HG02798 (cell line): ENCODE results near the gene CFAP410.

Experiments used
- ATAC-seq: cut with Tn5 transposase; IDR thresholded peaks from one replicate; pipeline ENCODE4 v1.9.1; 2021; ENCODE audit warnings: mild to moderate bottlenecking; ENCODE audit not compliant: unreplicated experiment, poor library complexity

Gene CFAP410

DNA sequence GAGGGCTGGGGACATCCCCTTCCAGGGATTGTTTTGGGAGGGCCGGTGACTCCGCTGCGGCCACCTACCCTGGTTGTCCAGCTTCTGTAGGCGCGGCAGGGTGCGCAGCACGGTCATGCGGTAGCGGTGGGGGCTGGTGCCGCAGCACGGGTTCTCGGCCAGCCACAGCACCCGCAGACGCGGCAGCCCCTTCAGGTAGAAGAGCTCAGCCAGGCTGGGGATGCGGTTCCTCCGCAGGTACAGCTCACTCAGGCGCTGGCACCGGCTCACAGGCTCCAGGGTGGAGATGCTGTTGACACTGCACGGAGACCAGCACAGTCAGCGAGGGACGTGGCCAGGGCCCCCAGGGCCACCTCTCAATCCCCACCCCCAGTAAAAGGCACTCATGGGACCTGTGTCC, 6.2 kb downstream of the CFAP410 start:
- ATAC-seq, result no peak

DNA sequence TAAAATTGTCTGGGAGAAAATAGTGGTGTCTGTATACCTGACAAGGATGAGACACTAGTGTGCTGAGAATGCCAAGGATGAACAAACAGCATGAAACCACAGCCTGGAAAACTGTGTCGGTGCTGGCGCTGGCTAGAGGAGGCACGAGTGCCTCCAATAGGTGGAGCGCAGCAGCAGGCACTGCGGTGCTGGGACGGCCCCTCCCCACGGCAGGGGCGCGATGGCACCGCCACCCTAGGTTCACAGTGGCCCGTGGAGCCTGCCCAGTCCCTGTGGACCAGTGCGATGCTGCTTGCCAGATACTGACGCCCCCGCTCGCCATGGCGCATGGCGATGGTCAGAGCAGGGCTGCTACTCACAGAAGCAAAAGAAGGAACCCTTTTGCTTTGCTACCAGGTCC, 6.8 kb downstream of the CFAP410 start:
- ATAC-seq, result no peak

DNA sequence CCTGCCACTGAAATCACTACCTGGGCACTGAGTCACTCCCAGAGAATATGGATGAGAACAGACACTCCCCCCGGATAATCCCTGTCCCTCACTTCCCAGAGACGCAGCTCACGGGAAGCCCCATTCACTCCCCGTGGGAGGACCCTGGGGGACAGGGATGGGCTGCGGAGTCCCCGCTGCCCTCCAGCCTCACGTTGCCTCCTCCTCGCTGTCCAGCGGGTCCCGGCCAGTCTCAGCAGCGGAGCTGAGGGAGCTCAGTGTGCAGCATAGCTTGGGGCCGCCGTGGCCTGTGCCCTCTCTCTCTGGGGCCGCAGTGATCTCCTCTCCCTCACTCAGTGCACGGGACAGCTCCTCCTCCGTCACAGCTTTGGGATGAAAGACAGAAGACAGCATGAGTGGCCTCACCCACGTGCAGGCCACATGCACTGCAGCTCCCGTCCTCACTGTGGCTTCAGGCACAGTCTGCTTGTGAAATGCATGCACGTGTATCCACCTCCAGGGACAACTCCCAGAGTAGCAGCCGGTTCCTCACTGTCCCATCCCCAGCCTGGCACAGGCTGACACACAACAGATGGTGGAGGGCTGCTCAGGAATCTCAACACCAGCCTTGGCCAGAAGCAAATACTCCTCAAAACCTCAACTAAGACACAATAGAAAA, 7.4 kb downstream of the CFAP410 start:
- ATAC-seq, result no peak

DNA sequence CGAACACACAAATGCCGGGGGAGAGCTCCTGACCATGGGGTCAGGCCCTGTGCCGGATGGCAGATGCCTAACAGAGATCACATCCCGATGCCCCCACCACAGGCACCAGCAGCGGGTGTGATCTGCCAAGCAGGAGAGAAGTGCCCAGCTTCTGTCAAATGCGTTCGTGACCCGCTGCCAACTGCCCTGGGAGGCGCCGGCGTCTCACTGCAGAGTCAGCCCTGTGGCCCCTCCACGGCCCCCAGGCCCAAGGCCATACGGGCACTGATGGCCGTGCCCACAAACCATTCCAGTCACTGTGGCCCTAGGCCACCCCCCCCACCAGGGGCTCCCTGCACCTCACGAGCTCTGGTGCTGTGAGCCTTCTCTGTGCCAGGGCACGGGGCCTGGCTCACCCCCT, 8.0 kb downstream of the CFAP410 start:
- no peak for ATAC-seq

DNA sequence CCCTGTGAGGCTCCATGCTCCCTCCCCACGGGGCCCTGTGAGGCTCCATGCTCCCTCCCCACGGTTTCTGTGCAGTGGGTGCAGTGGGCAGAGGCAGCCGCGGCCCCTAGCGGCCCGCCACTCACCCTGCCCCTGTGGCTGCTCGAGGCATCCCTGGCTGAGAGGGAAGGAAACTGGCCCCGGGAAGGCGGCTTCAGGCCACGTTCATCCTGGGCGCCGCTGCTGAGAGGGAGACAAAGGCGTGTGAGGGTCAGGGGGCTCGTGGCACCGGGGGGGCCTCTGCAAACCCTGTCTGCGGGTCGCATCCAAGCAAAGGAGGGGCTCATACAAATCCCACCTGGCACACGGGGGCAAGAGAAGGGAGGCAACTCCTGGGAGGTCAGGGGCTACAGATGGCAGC, 8.5 kb downstream of the CFAP410 start:
- no peak for ATAC-seq

DNA sequence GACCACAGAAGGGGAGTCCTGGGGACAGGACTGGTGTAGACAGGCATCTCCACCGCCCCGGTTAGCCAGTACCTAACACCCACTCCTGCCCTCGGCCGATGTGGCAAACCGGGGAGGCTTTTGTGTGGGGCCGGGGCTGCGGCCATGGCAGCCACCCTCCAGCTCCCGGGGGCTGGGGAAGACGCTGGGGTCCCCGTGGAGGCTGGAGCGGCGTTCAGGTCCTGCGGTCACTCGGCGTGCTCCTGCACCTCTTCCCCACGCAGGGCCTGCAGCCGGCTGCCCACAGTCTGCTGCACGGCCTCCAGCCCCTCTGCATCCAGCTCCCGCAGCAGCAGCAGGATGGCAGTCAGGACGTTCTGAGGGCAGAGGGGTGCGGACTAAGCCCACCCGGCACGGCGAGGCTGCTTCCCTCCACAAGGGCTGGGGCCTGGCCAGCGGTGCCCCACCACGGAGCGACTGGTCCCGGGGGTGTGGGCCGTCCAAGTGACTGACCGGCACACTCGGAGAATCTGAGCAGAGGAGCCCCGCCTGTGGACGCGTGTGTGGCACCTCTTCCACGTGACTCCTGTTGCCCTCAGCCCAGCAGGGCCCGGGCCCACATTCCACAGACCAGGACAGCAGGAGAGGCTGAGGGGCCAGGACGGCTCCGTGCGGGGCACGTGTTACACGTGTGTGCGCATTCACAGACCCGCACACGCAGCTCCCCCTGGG, 9.1 kb downstream of the CFAP410 start:
- no peak for ATAC-seq

DNA sequence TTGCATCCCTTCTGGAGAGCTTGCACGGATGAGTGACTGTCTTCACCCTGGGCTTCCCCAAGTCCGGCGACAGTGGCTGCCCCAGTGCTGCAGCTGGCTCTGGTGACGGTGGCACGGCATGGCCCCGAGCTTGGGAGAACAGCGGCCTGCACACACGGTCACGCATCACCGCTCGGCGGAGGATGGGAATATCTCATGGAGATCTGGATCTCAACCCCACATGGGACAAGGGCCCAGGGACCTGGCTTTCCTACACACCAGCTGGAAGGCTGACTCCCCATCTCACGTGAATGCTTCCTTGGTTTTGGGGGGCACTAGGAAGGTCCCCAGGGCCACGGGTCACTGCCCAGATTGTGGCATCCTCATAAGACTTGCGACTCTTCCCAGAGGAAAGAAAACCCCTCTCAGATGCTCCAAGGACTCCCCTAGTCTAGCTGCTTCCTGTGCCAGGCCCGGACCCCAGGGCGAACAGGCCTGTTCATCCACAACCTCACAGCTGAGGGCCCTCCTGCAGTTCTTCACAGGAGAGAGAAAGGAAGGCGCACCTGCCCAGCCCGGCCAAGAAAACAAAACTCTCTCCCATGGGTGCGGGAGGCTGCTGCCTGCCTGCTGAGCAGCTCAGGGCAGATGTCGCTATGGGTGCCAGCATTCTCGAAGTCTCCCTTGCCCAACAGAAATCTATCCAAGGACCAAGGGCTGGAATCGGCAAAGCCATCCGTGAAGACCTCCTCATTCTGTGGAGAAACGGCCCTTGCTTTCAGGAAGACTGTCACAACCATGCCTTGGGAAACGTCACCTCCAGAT, 9.9 kb downstream of the CFAP410 start:
- ATAC-seq, result no peak

DNA sequence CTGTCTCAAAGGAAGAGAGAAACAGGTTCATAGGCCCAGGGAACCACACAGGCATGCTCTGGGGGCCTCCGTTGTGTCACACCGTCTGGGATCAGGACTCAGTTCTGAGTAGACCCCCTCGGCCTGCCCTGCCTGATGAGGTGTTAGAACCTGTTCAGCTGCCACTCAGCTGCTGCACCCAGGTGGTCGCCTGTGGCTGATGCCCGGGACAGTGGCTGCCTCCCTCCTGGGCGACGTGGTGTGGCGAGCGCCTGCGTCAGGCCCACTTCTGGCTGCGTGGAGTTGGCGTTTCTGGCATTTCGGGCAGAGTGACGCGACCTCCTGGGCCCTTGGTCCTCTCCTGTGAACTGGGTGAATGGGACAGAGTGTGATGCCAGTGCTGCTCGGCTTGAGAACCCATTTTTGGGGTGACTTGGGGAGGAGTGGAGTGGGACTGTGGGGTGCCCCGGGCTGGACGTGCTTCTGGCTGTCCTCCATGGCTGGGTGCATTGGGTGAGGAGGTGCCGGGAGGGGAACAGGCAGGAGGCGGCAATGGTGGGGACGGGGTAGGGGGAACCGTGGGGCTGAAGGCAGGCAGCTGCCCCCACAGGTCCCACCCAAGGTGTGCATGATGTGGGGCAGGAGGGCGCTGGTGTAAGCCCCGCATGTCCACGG, 10.8 kb downstream of the CFAP410 start:
- ATAC-seq, result no peak

DNA sequence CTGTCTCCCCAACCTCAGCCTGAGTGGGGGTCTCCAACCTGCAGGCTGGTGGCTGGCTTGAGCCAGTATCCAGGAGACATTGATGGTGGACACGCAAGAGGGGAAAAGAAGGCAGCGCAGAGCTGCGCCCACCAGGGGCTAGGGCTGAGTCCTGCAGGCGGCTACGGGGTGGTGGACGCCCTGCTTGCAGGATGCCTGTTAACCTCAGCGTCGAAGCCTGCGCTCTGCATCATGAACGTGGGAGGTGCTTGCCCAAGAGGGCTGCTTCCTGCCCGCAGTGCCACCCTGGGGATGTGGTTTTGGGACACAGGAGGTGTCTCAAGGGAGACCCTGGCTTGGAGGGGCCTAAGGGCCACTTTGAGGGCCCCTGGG, 11.6 kb downstream of the CFAP410 start:
- ATAC-seq, result no peak

DNA sequence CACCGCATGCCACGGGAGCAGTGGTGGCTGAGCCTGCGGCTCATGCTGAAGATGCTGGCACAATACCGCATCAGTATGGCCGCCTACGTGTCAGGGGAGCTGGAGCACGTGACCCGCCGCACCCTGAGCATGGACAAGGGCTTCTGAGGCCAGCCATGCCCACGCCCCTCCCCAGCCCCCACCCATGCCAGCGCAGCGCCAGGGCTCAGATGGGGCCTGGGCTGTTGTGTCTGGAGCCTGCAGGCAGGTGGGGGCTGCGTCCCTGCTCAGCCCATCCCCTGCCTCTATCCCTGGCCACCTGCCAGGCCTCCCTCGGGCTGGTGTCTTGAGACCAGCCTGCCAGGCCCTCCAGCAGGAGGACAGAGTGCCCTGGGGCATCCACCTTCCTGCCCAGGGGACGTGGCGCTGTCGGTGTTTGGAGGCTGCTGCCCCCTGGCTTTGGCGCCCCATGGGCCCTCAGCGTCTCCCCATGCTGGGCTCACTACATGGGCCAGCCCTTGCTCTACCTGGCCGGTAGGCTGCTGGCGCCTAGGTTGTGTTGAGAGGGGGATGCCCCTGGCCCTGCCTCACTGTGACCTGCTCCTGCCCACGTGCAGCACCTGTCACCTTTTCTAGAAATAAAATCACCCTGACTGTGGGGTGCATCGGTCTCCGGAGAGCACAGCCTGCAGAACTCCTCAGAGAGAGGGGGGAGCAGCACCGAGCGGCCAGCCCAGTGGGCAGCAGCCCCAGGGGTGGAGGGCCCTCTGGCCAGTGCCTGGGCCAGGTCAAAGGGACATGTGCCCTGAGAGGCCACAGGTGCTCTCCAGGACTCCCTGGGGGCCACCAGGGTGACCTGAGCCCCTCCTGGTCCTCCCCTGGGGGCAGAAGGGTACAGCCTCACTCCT, 12.2 kb downstream of the CFAP410 start:
- ATAC-seq, result no peak

DNA sequence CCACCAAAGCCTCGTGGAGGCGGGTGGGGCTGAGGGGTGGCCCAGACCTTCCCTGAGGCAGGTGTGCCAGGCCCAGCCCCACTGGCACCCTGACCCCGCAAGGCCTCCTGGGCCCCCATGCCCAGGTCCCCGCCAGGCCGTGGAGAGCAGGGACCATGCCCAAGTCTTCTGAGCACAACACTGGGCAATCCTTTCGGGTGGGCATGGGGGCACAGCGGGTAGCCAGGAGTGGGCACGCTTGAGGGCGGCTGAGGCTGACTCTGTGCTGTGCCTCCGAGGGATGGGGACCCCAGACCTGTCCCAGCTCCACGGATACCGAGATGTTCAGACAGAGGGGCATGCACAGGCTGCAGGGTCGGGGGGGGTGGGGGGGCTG, 12.9 kb downstream of the CFAP410 start:
- no peak for ATAC-seq

DNA sequence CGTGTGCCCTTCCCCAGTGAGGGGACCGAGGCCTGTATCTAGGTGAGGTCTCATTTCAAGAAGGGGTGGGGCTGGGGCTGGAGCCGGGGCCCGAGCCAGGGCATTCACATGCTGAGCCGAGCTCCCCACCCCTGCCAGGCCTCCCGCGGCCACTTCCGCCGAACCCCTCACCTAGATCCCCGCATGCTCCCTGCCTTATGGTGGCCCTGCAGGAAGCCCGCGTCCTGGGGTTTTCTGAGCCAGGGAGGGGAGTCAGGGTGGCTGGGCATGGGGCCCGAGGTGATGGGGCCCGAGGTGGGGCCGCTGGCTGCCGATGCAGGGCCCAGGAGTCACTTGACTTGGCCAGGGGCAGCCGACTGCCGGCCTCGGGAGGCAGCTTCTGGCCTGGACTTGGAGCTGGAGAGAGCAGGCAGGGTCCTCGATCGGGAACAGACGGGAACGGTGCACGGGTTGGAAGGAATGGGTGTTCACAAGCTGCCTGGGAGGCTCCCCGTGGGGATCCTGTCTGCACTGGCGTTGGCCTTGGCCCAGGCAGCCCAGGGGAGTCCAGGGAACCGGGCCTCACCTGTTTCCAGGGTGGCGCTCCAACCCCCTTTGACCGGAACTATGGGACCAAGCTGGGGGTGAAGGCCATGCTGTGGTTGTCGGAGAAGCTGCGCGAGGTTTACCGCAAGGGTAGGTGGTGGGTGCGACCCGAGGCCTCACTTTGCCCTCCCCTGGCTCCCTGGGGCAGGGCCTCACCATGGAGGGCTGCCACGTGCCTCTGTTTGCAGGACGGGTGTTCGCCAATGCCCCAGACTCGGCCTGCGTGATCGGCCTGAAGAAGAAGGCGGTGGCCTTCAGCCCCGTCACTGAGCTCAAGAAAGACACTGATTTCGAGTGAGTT, 13.6 kb downstream of the CFAP410 start:
- no peak for ATAC-seq

DNA sequence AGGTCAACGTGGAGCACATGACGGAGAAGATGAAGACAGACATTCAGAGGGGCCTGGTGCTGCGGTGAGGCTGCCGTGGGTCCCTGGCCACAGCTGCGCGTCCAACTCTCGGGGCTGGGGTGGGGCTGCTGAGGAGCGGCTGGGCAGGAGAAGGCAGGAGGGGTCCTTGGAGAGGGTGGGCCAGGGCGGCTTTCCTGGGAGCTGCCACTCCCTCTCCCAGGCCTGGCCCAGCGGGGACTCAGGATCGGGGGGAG, 14.4 kb downstream of the CFAP410 start:
- no peak for ATAC-seq

DNA sequence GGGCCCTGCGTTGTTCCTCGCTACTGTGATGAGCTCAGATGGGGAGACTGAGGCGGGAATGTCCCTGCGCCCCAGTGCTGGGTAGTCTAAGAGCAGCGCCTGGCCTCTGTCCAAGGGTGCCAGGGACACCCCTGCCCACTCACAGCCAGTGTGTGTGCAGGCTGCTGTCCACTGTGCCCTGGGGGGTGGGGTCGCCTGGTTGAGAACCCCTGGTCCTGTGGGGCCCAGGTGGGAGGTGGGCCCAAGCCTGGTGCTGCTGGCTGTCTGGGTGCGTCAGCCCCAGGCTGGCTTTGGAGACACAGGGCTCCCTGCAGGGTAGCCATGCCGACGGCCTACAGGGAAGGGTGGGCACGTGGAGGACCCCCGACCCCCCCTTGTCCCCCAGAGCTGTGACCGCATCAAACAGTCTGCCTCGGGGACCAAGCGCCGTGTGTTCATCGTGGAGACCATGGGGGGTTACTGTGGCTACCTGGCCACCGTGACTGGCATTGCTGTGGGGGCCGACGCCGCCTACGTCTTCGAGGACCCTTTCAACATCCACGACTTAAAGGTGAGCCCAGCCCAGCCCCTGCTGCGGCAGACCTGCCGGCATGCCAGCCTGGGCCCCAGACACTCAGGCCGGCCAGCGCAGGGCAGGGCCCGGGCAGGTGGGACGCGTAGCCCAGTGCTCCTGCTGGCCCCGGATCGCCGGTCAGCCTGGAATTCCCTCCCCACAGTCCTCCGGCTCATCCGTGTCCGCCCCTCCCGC, 14.9 kb downstream of the CFAP410 start:
- no peak for ATAC-seq

DNA sequence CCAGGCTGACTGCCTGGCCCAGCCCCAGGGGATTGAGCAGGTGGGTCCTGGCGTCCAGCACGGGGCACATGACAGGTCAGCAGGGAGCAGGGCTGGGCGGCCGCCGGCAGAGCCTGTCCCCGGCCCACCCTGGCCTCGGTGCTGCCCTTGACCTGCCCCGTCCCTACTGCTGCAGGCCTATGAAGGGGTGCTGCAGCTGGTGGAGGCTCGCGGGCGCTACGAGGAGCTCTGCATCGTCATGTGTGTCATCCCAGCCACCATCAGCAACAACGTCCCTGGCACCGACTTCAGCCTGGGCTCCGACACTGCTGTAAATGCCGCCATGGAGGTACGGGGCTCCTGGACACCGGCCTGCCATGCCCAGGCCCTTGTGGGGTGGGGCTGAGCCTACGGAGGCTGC, 15.6 kb downstream of the CFAP410 start:
- ATAC-seq, result no peak

DNA sequence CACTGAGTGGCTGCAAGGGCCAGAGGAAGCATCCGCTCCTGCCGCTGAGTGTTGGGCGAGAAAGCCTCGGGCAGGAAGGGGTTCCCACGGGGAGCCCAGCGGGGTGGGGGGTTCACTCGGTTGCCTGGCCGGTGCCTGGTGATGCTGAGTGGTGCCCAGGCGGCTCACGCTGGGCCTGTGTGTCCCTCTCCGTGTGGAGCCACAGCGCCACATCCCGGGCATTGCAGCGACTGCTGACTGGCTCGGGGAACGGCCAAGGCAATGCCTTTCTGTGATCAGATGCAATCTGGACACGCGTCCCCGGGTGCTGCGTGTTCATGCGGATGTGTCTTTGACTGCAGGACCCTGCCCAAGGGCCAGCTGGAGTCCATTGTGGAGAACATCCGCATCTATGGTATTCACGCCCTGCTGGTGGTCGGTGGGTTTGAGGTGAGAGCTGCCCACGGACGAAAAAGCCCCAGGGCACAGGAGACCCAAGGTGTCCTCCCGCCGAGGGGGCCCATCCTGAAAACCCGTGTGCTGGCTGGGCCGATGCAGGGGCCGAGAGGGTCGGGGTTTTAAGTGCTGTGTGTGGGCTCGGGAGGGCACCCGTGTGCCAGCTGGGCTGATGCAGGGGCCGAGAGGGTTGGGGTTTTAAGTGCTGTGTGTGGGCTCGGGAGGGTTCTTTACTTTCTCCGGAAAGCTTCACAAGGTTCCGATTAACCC, 16.4 kb downstream of the CFAP410 start:
- ATAC-seq, result no peak

DNA sequence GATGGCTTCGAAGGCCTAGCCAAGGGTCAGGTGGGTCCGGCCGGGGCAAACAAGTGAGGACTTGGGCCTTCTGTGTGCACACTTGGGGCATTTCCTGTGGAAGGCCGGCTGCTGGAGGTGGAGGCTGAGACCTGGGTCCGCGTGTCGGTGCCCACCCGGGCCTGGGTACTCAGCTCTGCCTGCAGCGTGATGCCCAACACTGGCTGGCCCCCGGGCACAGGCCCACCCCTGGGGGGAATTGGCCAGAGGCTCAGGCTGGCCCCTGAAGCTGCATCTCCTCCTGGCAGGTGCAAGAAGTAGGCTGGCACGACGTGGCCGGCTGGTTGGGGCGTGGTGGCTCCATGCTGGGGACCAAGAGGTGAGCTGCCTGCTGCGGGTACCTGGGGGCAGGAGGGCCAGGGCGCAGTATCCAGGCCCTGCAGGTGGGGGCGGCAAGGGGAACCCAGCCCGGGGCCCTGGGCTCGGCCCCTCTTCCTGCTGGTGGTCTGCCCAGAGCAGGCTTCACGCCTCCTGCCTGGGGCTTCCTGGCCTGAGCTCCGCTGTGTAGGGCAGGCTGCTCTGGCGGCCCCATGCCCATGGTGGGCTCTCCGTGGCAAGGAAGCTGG, 17.2 kb downstream of the CFAP410 start:
- ATAC-seq, result no peak

DNA sequence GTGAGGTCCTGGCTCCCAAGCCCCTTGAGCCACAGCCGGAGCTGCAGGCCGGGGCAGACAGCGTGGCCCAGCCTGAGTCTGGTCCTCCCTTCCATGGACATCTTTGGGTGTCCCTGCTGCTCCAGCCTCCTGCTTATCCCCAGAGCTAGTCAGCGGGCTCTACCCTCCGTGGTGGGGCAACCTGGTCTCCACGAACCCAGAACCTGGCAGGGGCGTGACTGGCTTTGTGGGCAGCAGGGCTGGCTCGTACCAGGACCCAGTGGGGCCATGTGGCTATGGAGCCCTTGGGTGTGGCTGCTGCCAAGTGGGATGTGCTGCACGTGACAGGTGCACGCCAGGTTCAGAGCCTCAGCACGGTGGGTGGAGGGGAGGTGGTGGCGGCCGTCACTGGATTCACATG, 18.3 kb downstream of the CFAP410 start:
- no peak for ATAC-seq
